Osteocyte (in vitro differentiated cells): Measurements from ENCODE around the gene PAX7. TPM values are rescaled to one million over a fixed set of nuclear protein-coding genes. Genes with fewer than 3 reads are reported as not detected.

Source experiments
- DNase-seq: peaks from one replicate; pipeline ENCODE4 v3.0.0; 2021; ENCODE audit warnings: mixed read lengths; ENCODE audit not compliant: unreplicated experiment; ENCODE audit errors: extremely low spot score
- H3K27ac Mint-ChIP-seq: one replicate; pipeline ENCODE4 v1.8.0; 2021; ENCODE audit warnings: mild to moderate bottlenecking, mixed read lengths; ENCODE audit not compliant: unreplicated experiment
- H3K27me3 Mint-ChIP-seq: one replicate; pipeline ENCODE4 v1.8.0; 2021; ENCODE audit warnings: mixed read lengths; ENCODE audit not compliant: unreplicated experiment
- H3K36me3 Mint-ChIP-seq: one replicate; pipeline ENCODE4 v1.8.0; 2021; ENCODE audit warnings: mixed read lengths; ENCODE audit not compliant: unreplicated experiment
- H3K4me1 Mint-ChIP-seq: one replicate; pipeline ENCODE4 v1.8.0; 2021; ENCODE audit warnings: mixed read lengths; ENCODE audit not compliant: unreplicated experiment
- H3K4me3 Mint-ChIP-seq: one replicate; pipeline ENCODE4 v1.8.0; 2021; ENCODE audit warnings: mild to moderate bottlenecking, moderate library complexity, mixed read lengths; ENCODE audit not compliant: unreplicated experiment
- H3K9me3 Mint-ChIP-seq: one replicate; pipeline ENCODE4 v1.8.0; 2021; ENCODE audit warnings: mixed read lengths; ENCODE audit not compliant: unreplicated experiment
- total RNA-seq: library from RNA; stranded (reverse); gene quantifications from 2 replicates; pipeline ENCODE4 v1.2.1, GENCODE V29; 2021
- TF ChIP-seq, protein P1 (sequence below): fragments of 200-600 bp; sonication (generic); IDR thresholded peaks from 2 replicates; pipeline ENCODE4 v1.5.0; 2021; ENCODE audit warnings: antibody characterized with exemption, mild to moderate bottlenecking, moderate library complexity

PAX7 gene
- total RNA-seq, 1 donor from 2014 or later, result not detected

DNA sequence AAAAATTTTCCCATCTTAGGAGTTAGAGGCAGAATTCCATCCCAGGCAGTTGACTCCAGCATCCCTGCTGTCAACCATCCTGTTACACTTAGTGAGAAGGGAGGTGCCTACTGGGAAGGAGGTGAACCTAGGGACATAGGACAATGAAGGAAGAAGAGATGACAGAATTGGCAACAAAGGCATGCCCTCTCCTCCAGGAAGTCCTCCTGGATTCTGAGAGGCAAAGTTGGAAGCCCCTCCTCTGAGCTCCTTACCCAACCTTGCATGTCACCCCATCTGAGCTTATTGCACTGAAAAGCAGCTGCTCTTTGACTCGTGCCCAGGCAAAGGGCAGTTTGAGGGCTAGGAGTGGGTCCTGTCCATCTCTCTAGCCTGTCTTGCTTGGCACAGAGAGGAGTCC, 66.9 kb downstream of the PAX7 start:
- no peak overlapping the region for H3K4me3 Mint-ChIP-seq
- no peaks in the 10 kb centered on the region for H3K4me1 Mint-ChIP-seq
- no peaks in the 10 kb centered on the region for H3K9me3 Mint-ChIP-seq
- H3K36me3 Mint-ChIP-seq, result no peaks in the 10 kb centered on the region
- H3K27me3 Mint-ChIP-seq, result peaks cover 6% of the 10 kb centered on the region
- DNase-seq, result no peak
- TF ChIP-seq, protein P1, sequence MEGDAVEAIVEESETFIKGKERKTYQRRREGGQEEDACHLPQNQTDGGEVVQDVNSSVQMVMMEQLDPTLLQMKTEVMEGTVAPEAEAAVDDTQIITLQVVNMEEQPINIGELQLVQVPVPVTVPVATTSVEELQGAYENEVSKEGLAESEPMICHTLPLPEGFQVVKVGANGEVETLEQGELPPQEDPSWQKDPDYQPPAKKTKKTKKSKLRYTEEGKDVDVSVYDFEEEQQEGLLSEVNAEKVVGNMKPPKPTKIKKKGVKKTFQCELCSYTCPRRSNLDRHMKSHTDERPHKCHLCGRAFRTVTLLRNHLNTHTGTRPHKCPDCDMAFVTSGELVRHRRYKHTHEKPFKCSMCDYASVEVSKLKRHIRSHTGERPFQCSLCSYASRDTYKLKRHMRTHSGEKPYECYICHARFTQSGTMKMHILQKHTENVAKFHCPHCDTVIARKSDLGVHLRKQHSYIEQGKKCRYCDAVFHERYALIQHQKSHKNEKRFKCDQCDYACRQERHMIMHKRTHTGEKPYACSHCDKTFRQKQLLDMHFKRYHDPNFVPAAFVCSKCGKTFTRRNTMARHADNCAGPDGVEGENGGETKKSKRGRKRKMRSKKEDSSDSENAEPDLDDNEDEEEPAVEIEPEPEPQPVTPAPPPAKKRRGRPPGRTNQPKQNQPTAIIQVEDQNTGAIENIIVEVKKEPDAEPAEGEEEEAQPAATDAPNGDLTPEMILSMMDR, result no peak
- no peak overlapping the region for H3K27ac Mint-ChIP-seq

DNA sequence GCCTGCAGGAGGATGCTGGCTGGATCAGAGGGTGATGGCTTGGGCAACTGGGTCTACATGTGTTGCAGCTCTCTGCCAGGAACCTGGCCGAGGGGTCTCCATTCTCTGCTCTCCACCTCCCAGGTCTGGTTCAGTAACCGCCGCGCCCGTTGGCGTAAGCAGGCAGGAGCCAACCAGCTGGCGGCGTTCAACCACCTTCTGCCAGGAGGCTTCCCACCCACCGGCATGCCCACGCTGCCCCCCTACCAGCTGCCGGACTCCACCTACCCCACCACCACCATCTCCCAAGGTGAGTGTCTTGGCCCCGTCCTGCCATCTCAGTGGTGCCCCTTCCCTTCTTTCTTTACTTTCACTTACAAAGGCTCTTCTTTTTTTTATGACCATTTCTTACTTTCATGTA, 69.9 kb downstream of the PAX7 start:
- Mint-ChIP-seq H3K4me1 (no peaks in the 10 kb centered on the region), H3K36me3 (no peaks in the 10 kb centered on the region), H3K9me3 (no peaks in the 10 kb centered on the region), H3K27me3 (peaks cover 6% of the 10 kb centered on the region), H3K27ac (no peak overlapping the region), H3K4me3 (no peak overlapping the region)
- no peak for DNase-seq
- TF ChIP-seq, protein P1, result no peak

DNA sequence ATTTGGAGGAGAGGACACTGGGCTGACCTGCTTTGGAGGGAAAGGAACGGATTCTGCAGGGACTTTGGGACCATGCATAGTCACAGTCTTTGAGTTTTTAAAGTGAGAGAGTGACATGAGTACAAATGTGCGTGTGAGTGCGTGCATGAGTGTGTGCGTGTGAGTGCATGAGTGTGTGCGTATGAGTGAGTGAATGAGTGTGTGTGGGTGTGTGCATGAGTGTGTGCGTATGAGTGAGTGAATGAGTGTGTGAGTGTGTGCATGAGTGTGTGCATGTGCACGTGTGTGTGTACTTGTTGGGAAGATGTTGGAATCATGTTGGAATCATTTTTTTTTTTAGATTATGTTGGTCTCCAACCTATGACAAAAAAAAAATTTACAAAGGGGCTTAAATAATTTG, 70.5 kb downstream of the PAX7 start:
- Mint-ChIP-seq H3K4me3 (no peak overlapping the region), H3K27me3 (peaks cover 6% of the 10 kb centered on the region), H3K4me1 (no peaks in the 10 kb centered on the region), H3K36me3 (no peaks in the 10 kb centered on the region), H3K9me3 (no peaks in the 10 kb centered on the region), H3K27ac (no peak overlapping the region)
- TF ChIP-seq, protein P1, result no peak
- DNase-seq, result no peak

DNA sequence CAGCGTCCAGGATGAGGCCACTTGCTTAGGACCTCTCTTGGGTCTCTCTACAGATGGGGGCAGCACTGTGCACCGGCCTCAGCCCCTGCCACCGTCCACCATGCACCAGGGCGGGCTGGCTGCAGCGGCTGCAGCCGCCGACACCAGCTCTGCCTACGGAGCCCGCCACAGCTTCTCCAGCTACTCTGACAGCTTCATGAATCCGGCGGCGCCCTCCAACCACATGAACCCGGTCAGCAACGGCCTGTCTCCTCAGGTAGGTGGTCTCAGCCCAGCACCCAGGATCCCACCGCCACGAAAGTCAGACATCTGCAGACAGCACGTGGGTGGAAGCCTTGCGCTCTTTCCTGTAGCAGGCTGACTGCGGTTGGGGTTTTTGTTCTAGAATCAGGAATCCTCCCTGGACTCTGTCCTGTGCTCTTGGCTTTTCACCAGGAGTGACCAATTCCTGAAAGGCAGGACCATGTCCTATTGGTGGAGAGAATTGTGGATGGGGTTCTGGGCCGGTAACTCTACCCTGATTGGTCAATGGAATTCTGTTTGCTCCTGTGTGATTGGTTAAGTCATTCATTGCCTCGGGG, 72.5 kb downstream of the PAX7 start:
- DNase-seq, result no peak
- H3K4me3 Mint-ChIP-seq, result no peak overlapping the region
- no peaks in the 10 kb centered on the region for H3K4me1 Mint-ChIP-seq
- H3K9me3 Mint-ChIP-seq, result no peaks in the 10 kb centered on the region
- H3K36me3 Mint-ChIP-seq, result no peaks in the 10 kb centered on the region
- no peaks in the 10 kb centered on the region for H3K27me3 Mint-ChIP-seq
- H3K27ac Mint-ChIP-seq, result no peak overlapping the region
- TF ChIP-seq, protein P1, result no peak

DNA sequence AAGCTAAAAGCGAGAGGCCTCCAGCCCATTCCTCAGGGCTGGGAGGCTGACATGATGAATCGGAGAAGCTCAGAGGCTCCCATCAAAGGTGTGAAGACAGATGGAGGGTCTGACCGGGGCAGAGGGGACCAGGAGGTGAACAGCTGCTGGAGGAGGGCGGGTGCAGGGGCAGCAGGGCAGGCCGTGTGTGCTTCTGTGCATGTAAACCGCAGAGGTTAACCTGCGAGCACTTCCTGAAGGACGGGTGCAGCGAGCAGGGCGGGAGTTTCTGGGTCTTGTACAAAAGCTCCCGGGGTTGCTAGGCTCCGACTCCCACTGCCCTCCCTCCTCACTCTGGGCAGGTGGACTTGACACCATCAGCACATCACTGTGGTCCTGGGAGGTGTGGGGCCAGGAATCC, 75.2 kb downstream of the PAX7 start:
- Mint-ChIP-seq H3K36me3 (no peaks in the 10 kb centered on the region), H3K27ac (no peak overlapping the region), H3K4me1 (no peaks in the 10 kb centered on the region), H3K27me3 (no peaks in the 10 kb centered on the region), H3K4me3 (no peak overlapping the region), H3K9me3 (no peaks in the 10 kb centered on the region)
- no peak for DNase-seq
- TF ChIP-seq, protein P1, result no peak
